OCI-LY7 (cell line): ENCODE measurements around the gene LSM4. TPM values are rescaled to one million over a fixed set of nuclear protein-coding genes. Genes with fewer than 3 reads are reported as not detected.

Source experiments
- BruUV-seq: library from RNA; stranded (reverse); fragments of 400-500 nt; replicated peaks from 2 replicates; lab custom pipeline; 2021; lab: Mats Ljungman, UMichigan
- CTCF ChIA-PET: fragments of 300-600 bp; sonication (Branson Sonifier 250); formaldehyde crosslinking; loops from one replicate; lab custom pipeline; 2022; ENCODE audit warnings: antibody characterized with exemption; ENCODE audit not compliant: unreplicated experiment; lab: Charles Lee
- POLR2A ChIA-PET: fragments of 300-600 bp; sonication (Branson Sonifier 250); formaldehyde crosslinking; loops from one replicate; lab custom pipeline; 2022; ENCODE audit warnings: antibody characterized with exemption; lab: Charles Lee
- DNase-seq: peaks from one replicate; pipeline ENCODE4 v3.0.0-alpha.2; 2015; ENCODE audit warnings: low spot score
- H2AFZ ChIP-seq: fragments of 200-600 bp; sonication (generic), shearing (Covaris generic); 2 replicates; pipeline ENCODE4 v1.6.1; 2014; ENCODE audit warnings: mild to moderate bottlenecking, antibody characterized with exemption, low read length, moderate library complexity
- H3K27ac ChIP-seq: fragments of 200-600 bp; sonication (generic); 2 replicates; pipeline ENCODE4 v1.5.1; 2014; ENCODE audit warnings: mixed run types, low read depth, mild to moderate bottlenecking, moderate library complexity, low read length, inconsistent platforms; ENCODE audit not compliant: poor library complexity, severe bottlenecking
- H3K36me3 ChIP-seq: fragments of 200-600 bp; sonication (generic); 2 replicates; pipeline ENCODE4 v1.6.1; 2014; ENCODE audit warnings: mild to moderate bottlenecking, antibody characterized with exemption, low read length, moderate library complexity, mixed read lengths; ENCODE audit not compliant: insufficient read depth
- H3K4me1 ChIP-seq: fragments of 200-600 bp; sonication (generic); 2 replicates; pipeline ENCODE4 v1.5.1; 2014; ENCODE audit warnings: mild to moderate bottlenecking, low read length; ENCODE audit not compliant: insufficient read depth, poor library complexity, severe bottlenecking
- H3K4me2 ChIP-seq: fragments of 200-600 bp; sonication (generic); 2 replicates; pipeline ENCODE4 v1.6.1; 2014; ENCODE audit warnings: mild to moderate bottlenecking, low read length
- H3K4me3 ChIP-seq: fragments of 200-600 bp; sonication (generic); 2 replicates; pipeline ENCODE4 v1.5.1; 2014; ENCODE audit warnings: mild to moderate bottlenecking, low read depth, low read length; ENCODE audit not compliant: poor library complexity, severe bottlenecking
- H3K79me2 ChIP-seq: fragments of 200-600 bp; sonication (generic); 2 replicates; pipeline ENCODE4 v1.6.1; 2016; ENCODE audit warnings: low read depth, mild to moderate bottlenecking, low read length, moderate library complexity, mixed read lengths; ENCODE audit not compliant: insufficient read depth
- H3K9me2 ChIP-seq: fragments of 200-600 bp; sonication (generic); 2 replicates; pipeline ENCODE4 v1.6.1; 2016; ENCODE audit warnings: mild to moderate bottlenecking, low read length, mixed read lengths; ENCODE audit not compliant: insufficient read depth
- H3K9me3 ChIP-seq: fragments of 200-600 bp; sonication (generic); 2 replicates; pipeline ENCODE4 v1.6.1; 2014; ENCODE audit warnings: mild to moderate bottlenecking, mixed run types, low read length, mixed read lengths
- H4K20me1 ChIP-seq: fragments of 200-600 bp; sonication (generic); 2 replicates; pipeline ENCODE4 v1.6.1; 2014; ENCODE audit warnings: mild to moderate bottlenecking, antibody characterized with exemption, low read length, moderate library complexity, mixed read lengths; ENCODE audit not compliant: insufficient read depth
- CTCF ChIP-seq: fragments of 200-600 bp; sonication (generic); conservative IDR thresholded peaks from 2 replicates; pipeline ENCODE4 v1.5.1; 2014; ENCODE audit warnings: mild to moderate bottlenecking, antibody characterized with exemption, low read length, moderate library complexity, mixed read lengths
- EZH2phosphoT487 ChIP-seq: fragments of 200-600 bp; sonication (generic); IDR thresholded peaks from 2 replicates; pipeline ENCODE4 v1.6.1; 2018; ENCODE audit warnings: low read depth, borderline replicate concordance, mild to moderate bottlenecking, mixed run types, antibody characterized with exemption, low read length, moderate library complexity, mixed read lengths
- intact Hi-C: fragments of 100-400 bp; cut with micrococcal nuclease; formaldehyde crosslinking; loops from one replicate; pipeline ENCODE4 v1.10.0; 2022; ENCODE audit not compliant: unreplicated experiment
- total RNA-seq, 2 experiments: library from RNA; depleted of rRNA in 1 of 2; stranded (reverse); fragments of >200 nt in 1 of 2; shearing (Covaris generic) in 1 of 2; gene quantifications; 2 replicates each; pipeline ENCODE4 v1.2.3, GENCODE V29; 2014 to 2022

Gene LSM4
- total RNA-seq, 2 experiments from 2014 or later: 232 to 451 TPM

- ChIA-PET POLR2A (interaction anchor here (1.2 to 2.9 kb wide), 5 partner anchors 11 to 90 kb away, joined by 3 to 40 read pairs (median 9); partner anchors contain the start of genes JUND and LSM4), CTCF (interaction anchor here (0.7 to 0.9 kb wide), 2 partner anchors 24 to 25 kb away, joined by 4 read pairs; no protein-coding TSS in a partner anchor)
- Histone ChIP-seq H3K9me2 (no peaks in the 10 kb centered on the region), H3K27ac (peak overlapping the region; percentile 94), H3K4me1 (peaks cover 59% of the 10 kb centered on the region), H3K79me2 (no peaks in the 10 kb centered on the region), H3K4me3 (peak overlapping the region; percentile 65), H3K4me2 (peak overlapping the region; percentile 85), H3K9me3 (no peaks in the 10 kb centered on the region), H4K20me1 (no peaks in the 10 kb centered on the region), H3K36me3 (peaks cover 32% of the 10 kb centered on the region), H2AFZ (peak overlapping the region; percentile 38; the same call in 1 of the 2 replicates)
- BruUV-seq: no TSS peak
- DNase-seq: peak; percentile 37
- intact Hi-C loops: loop anchor here (1.0 kb wide), 1 partner anchor 13 kb away; no protein-coding TSS in a partner anchor
- TF ChIP-seq CTCF: no peak
- no peak for TF ChIP-seq EZH2phosphoT487
Observed at GRCh38 chr19:18304208-18304457, 18.7 kb downstream of the LSM4 start.

- Histone ChIP-seq H3K9me2 (no peaks in the 10 kb centered on the region), H3K36me3 (peaks cover 9% of the 10 kb centered on the region; the same call in 1 of the 2 replicates), H3K27ac (no peak overlapping the region), H3K9me3 (no peaks in the 10 kb centered on the region), H3K79me2 (no peaks in the 10 kb centered on the region), H3K4me2 (no peak overlapping the region), H3K4me1 (peaks cover 48% of the 10 kb centered on the region), H2AFZ (no peak overlapping the region), H3K4me3 (no peak overlapping the region), H4K20me1 (no peaks in the 10 kb centered on the region)
- intact Hi-C loops: no loop called here
- DNase-seq: no peak
- no TSS peak for BruUV-seq
- TF ChIP-seq EZH2phosphoT487 (no peak), CTCF (no peak)
- POLR2A ChIA-PET: interaction anchor here (1.5 kb wide), 2 partner anchors 20 to 22 kb away, joined by 3 to 7 read pairs; no protein-coding TSS in a partner anchor
- CTCF ChIA-PET: interaction anchor here (1.0 kb wide), 1 partner anchor 27 kb away, joined by 3 read pairs; no protein-coding TSS in a partner anchor
Observed at GRCh38 chr19:18301718-18302111, 21.2 kb downstream of the LSM4 start.

- POLR2A ChIA-PET: interaction anchor here (1.5 kb wide), 1 partner anchor 19 kb away, joined by 7 read pairs; no protein-coding TSS in a partner anchor
- no peaks in the 10 kb centered on the region for H3K79me2 ChIP-seq
- CTCF ChIA-PET: interaction anchor here (0.6 to 1.0 kb wide), 2 partner anchors 27 to 97 kb away, joined by 3 to 27 read pairs; no protein-coding TSS in a partner anchor
- intact Hi-C loops: no loop called here
- peaks cover 42% of the 10 kb centered on the region for H3K4me1 ChIP-seq
- no peaks in the 10 kb centered on the region for H4K20me1 ChIP-seq
- H3K27ac ChIP-seq: no peak overlapping the region
- TF ChIP-seq EZH2phosphoT487: no peak
- TF ChIP-seq CTCF: no peak
- H3K9me2 ChIP-seq: no peaks in the 10 kb centered on the region
- no peaks in the 10 kb centered on the region for H3K9me3 ChIP-seq
- no peak for DNase-seq
- no peak overlapping the region for H3K4me2 ChIP-seq
- no peak overlapping the region for H2AFZ ChIP-seq
- peaks cover 3% of the 10 kb centered on the region; the same call in 1 of the 2 replicates for H3K36me3 ChIP-seq
- no peak overlapping the region for H3K4me3 ChIP-seq
- BruUV-seq: no TSS peak
Observed at GRCh38 chr19:18300930-18301717, 21.8 kb downstream of the LSM4 start.
